Neural cell (in vitro differentiated cells): Measurements from ENCODE around the gene ATP13A2. TPM values are rescaled to one million over a fixed set of nuclear protein-coding genes. Genes with fewer than 3 reads are reported as not detected.
A peak's percentile ranks its signal among the peaks of the same experiment; 100 is the strongest.

Experiments
- H2AFZ ChIP-seq: fragments of 200-600, 300-800 bp; sonication (generic), shearing (Covaris generic); 2 replicates; pipeline ENCODE4 v1.6.0; 2014; ENCODE audit warnings: low read depth, mild to moderate bottlenecking, antibody characterized with exemption, low read length, moderate library complexity
- H3F3A ChIP-seq: fragments of 200-600 bp; shearing (Covaris generic); 2 replicates; pipeline ENCODE4 v1.6.1; 2016; ENCODE audit warnings: mild to moderate bottlenecking, moderate library complexity, mixed read lengths, antibody characterized with exemption, low read length; ENCODE audit not compliant: insufficient read depth, poor library complexity, severe bottlenecking
- H3K27ac ChIP-seq: fragments of 200-600, 300-800 bp; sonication (generic), shearing (Covaris generic); 2 replicates; pipeline ENCODE4 v1.5.1; 2014; ENCODE audit warnings: mild to moderate bottlenecking, low read length, moderate library complexity
- H3K27me3 ChIP-seq: fragments of 300-800, 200-600 bp; sonication (generic), shearing (Covaris generic); 2 replicates; pipeline ENCODE4 v1.6.0; 2014; ENCODE audit warnings: mild to moderate bottlenecking, low read depth, low read length, moderate library complexity; ENCODE audit not compliant: insufficient read depth
- H3K36me3 ChIP-seq: fragments of 300-800, 200-600 bp; sonication (generic), shearing (Covaris generic); 2 replicates; pipeline ENCODE4 v1.5.1; 2014; ENCODE audit warnings: mild to moderate bottlenecking, antibody characterized with exemption, low read length, moderate library complexity; ENCODE audit not compliant: insufficient read depth
- H3K4me2 ChIP-seq: fragments of 300-800, 200-600 bp; sonication (generic), shearing (Covaris generic); 2 replicates; pipeline ENCODE4 v1.6.0; 2014; ENCODE audit warnings: mild to moderate bottlenecking, low read length
- H3K4me3 ChIP-seq: fragments of 300-800, 200-600 bp; sonication (generic), shearing (Covaris generic); 2 replicates; pipeline ENCODE4 v1.5.1; 2014; ENCODE audit warnings: mild to moderate bottlenecking, low read length, moderate library complexity
- H3K79me2 ChIP-seq: fragments of 200-600 bp; shearing (Covaris generic); replicated peaks from 2 replicates; pipeline ENCODE4 v1.6.0; 2014; ENCODE audit warnings: mild to moderate bottlenecking, low read length, moderate library complexity; ENCODE audit not compliant: insufficient read depth
- H3K9ac ChIP-seq: fragments of 300-800, 200-600 bp; sonication (generic), shearing (Covaris generic); 2 replicates; pipeline ENCODE4 v1.6.1; 2016; ENCODE audit warnings: mild to moderate bottlenecking, low read length, mixed read lengths
- H3K9me2 ChIP-seq: fragments of 200-600 bp; shearing (Covaris generic); 2 replicates; pipeline ENCODE4 v1.6.1; 2016; ENCODE audit warnings: mild to moderate bottlenecking, low read length, mixed read lengths; ENCODE audit not compliant: insufficient read depth
- H3K9me3 ChIP-seq: fragments of 200-600, 300-800 bp; sonication (generic), shearing (Covaris generic); 2 replicates; pipeline ENCODE4 v1.6.1; 2016; ENCODE audit warnings: mild to moderate bottlenecking, mixed run types, low read length, moderate library complexity, mixed read lengths
- H4K20me1 ChIP-seq: fragments of 200-600 bp; shearing (Covaris generic); 2 replicates; pipeline ENCODE4 v1.6.1; 2016; ENCODE audit warnings: mild to moderate bottlenecking, mixed run types; ENCODE audit not compliant: insufficient read depth
- EP300 ChIP-seq: fragments of 450-650 bp; conservative IDR thresholded peaks from 2 replicates; pipeline ENCODE4 v1.6.1; 2014; ENCODE audit warnings: antibody characterized with exemption, mild to moderate bottlenecking, moderate library complexity; ENCODE audit not compliant: poor library complexity, severe bottlenecking
- EZH2 ChIP-seq: fragments of 200-600, 300-800 bp; shearing (Covaris generic), sonication (generic); IDR thresholded peaks from 2 replicates; pipeline ENCODE4 v1.6.1; 2014; ENCODE audit warnings: antibody characterized with exemption, low read length, borderline replicate concordance, mild to moderate bottlenecking; ENCODE audit not compliant: insufficient read depth, poor library complexity, severe bottlenecking
- MXI1 ChIP-seq: fragments of 450-650 bp; conservative IDR thresholded peaks from 2 replicates; pipeline ENCODE4 v1.6.1; 2014; ENCODE audit warnings: antibody characterized with exemption, mild to moderate bottlenecking; ENCODE audit not compliant: poor library complexity, severe bottlenecking
- POLR2AphosphoS5 ChIP-seq: IDR thresholded peaks from 2 replicates; pipeline ENCODE4 v1.6.1; 2012
- RAD21 ChIP-seq: fragments of 450-650 bp; conservative IDR thresholded peaks from 2 replicates; pipeline ENCODE4 v1.6.1; 2014; ENCODE audit warnings: antibody characterized with exemption, mild to moderate bottlenecking, moderate library complexity
- SMC3 ChIP-seq: fragments of 450-650 bp; conservative IDR thresholded peaks from 2 replicates; pipeline ENCODE4 v1.6.1; 2014; ENCODE audit warnings: antibody characterized with exemption, mild to moderate bottlenecking, moderate library complexity; ENCODE audit not compliant: poor library complexity
- TAF1 ChIP-seq: IDR thresholded peaks from 2 replicates; pipeline ENCODE4 v1.6.1; 2012; ENCODE audit warnings: low read depth
- polyA plus RNA-seq: library from polyadenylated mRNA; depleted of rRNA; stranded (reverse); fragments of >200 nt; gene quantifications from 2 replicates; pipeline ENCODE4 v1.2.3, GENCODE V29; 2014
- TF ChIP-seq, protein P1 (sequence below): fragments of 450-650 bp; IDR thresholded peaks from 2 replicates; pipeline ENCODE4 v1.5.1; 2014; ENCODE audit warnings: antibody characterized with exemption, mild to moderate bottlenecking, moderate library complexity; ENCODE audit not compliant: poor library complexity, severe bottlenecking
- TF ChIP-seq, protein P2 (sequence below): IDR thresholded peaks from 2 replicates; pipeline ENCODE4 v1.6.1; 2012; ENCODE audit warnings: borderline replicate concordance

The ATP13A2 gene
- polyA plus RNA-seq, 1 donor from 2014 or later = 43.3 TPM

DNA sequence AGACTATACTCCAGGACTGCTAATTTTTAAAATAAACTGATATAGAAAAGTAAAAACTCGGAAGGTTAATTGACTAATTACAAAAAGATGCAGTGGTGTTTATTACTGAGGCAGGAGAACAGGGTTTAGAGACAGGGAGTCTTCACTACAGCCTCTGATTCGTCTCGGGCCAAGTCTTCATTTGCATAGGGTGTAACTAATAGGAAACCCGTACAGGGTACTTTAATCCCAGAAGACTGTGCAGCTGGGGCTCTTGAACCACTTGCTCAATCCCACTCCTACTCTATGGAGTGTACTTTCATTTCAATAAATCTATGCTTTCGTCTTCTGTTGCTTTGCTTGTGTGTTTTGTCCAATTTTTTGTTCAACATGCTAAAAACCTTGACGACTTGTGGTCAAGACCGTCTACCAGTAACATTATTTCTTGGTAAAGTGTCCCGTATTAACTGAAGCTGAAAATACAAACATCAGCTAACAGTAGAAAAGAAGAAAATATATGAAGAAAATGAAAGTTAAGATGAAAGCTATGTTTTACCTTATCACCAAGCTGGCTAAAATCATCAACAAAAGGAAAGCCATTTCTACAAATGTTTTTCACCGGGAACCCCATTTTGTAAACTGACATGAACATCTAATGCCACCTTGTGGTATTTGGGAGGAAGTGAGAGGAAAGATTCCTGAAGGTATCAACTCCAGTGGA is 34.1 kb upstream of the ATP13A2 start:
- Histone ChIP-seq H3K27ac (no peak overlapping the region), H3K79me2 (peaks cover 9% of the 10 kb centered on the region), H3K4me3 (peak overlapping the region; percentile 42)

DNA sequence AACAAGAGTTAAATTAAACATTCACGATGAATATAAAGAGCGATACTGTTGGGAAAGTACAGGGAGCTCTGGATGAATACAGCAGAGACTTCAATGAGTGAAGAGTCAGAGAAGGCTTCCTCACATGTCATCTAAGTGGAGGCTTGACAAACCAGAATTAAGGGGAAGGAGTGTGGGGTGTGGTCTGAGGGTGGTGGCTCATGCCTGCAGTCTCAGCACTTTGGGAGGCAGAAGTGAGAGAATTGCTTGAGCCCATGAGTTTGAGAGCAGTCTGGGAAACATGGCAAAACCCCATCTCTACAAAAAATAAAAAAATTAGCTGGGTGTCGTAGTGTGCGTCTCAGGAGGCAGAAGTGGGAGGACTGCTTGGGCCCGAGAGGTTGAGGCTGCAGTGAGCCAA is 33.4 kb upstream of the ATP13A2 start:
- Histone ChIP-seq H3K27ac (no peak overlapping the region), H3K9ac (no peak overlapping the region), H2AFZ (no peak overlapping the region), H3K4me3 (no peak overlapping the region), H3K36me3 (no peaks in the 10 kb centered on the region), H3K9me2 (no peaks in the 10 kb centered on the region), H3K27me3 (no peaks in the 10 kb centered on the region), H3K4me2 (no peak overlapping the region), H3F3A (no peaks in the 10 kb centered on the region), H3K9me3 (no peaks in the 10 kb centered on the region), H4K20me1 (no peaks in the 10 kb centered on the region), H3K79me2 (peaks cover 9% of the 10 kb centered on the region)
- TF ChIP-seq RAD21 = no peak
- TF ChIP-seq, protein P1, sequence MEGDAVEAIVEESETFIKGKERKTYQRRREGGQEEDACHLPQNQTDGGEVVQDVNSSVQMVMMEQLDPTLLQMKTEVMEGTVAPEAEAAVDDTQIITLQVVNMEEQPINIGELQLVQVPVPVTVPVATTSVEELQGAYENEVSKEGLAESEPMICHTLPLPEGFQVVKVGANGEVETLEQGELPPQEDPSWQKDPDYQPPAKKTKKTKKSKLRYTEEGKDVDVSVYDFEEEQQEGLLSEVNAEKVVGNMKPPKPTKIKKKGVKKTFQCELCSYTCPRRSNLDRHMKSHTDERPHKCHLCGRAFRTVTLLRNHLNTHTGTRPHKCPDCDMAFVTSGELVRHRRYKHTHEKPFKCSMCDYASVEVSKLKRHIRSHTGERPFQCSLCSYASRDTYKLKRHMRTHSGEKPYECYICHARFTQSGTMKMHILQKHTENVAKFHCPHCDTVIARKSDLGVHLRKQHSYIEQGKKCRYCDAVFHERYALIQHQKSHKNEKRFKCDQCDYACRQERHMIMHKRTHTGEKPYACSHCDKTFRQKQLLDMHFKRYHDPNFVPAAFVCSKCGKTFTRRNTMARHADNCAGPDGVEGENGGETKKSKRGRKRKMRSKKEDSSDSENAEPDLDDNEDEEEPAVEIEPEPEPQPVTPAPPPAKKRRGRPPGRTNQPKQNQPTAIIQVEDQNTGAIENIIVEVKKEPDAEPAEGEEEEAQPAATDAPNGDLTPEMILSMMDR = no peak
- TF ChIP-seq TAF1 = no peak
- TF ChIP-seq SMC3 = no peak
- no peak for TF ChIP-seq EP300
- TF ChIP-seq EZH2 = no peak
- TF ChIP-seq MXI1 = no peak
- TF ChIP-seq, protein P2, sequence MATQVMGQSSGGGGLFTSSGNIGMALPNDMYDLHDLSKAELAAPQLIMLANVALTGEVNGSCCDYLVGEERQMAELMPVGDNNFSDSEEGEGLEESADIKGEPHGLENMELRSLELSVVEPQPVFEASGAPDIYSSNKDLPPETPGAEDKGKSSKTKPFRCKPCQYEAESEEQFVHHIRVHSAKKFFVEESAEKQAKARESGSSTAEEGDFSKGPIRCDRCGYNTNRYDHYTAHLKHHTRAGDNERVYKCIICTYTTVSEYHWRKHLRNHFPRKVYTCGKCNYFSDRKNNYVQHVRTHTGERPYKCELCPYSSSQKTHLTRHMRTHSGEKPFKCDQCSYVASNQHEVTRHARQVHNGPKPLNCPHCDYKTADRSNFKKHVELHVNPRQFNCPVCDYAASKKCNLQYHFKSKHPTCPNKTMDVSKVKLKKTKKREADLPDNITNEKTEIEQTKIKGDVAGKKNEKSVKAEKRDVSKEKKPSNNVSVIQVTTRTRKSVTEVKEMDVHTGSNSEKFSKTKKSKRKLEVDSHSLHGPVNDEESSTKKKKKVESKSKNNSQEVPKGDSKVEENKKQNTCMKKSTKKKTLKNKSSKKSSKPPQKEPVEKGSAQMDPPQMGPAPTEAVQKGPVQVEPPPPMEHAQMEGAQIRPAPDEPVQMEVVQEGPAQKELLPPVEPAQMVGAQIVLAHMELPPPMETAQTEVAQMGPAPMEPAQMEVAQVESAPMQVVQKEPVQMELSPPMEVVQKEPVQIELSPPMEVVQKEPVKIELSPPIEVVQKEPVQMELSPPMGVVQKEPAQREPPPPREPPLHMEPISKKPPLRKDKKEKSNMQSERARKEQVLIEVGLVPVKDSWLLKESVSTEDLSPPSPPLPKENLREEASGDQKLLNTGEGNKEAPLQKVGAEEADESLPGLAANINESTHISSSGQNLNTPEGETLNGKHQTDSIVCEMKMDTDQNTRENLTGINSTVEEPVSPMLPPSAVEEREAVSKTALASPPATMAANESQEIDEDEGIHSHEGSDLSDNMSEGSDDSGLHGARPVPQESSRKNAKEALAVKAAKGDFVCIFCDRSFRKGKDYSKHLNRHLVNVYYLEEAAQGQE = no peak

More for the DNA sequence above, 34.1 kb upstream of the ATP13A2 start:
- no peaks in the 10 kb centered on the region for H3K36me3 ChIP-seq
- no peaks in the 10 kb centered on the region for H3K27me3 ChIP-seq
- TF ChIP-seq, protein P1 = peak; percentile 85
- peak; percentile 83 for TF ChIP-seq RAD21
- TF ChIP-seq, protein P2 = no peak
- TF ChIP-seq POLR2AphosphoS5 = no peak
- TF ChIP-seq MXI1 = no peak
- no peak for TF ChIP-seq EZH2
- TF ChIP-seq TAF1 = no peak
- TF ChIP-seq SMC3 = peak; percentile 83
- TF ChIP-seq EP300 = no peak
- no peaks in the 10 kb centered on the region for H4K20me1 ChIP-seq
- no peaks in the 10 kb centered on the region for H3F3A ChIP-seq
- no peaks in the 10 kb centered on the region for H3K9me3 ChIP-seq
- no peaks in the 10 kb centered on the region for H3K9me2 ChIP-seq
- no peak overlapping the region for H3K4me2 ChIP-seq
- peak overlapping the region; percentile 36 for H3K9ac ChIP-seq
- H2AFZ ChIP-seq = no peak overlapping the region
